Measurements from ENCODE around the gene PSG6. TPM values are rescaled to one million over a fixed set of nuclear protein-coding genes. Genes with fewer than 3 reads are reported as not detected.
"Not testable (repeated sequence)": the region's sequence is repeated elsewhere in the genome, so short reads cannot be mapped to it uniquely, and the experiment has no call there.

The PSG6 gene
- total RNA-seq, 2 experiments from 2014 or later, result 0.06 TPM; not detected in 1

DNA sequence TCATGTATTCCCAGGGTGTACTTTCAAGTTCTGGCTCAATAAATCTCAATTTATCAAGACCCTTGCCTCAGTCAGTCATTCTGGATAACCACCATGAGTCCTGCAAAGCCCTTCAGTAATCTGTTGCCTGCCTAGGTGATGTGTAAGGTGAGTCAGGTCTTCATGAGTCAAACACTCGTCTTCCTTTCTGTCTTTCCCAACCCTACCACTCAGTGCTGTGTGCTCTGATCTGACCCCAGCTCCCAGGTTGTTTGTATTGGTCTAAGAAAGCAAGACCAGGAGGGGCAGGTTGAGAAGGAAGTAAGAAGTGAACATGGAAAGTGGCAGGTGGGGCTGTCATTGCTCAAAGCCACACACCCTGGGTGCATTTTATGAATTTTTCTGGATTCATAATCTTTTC, 20.0 kb downstream of the PSG6 start:
- H4K20me1 ChIP-seq (ENCODE audit: insufficient read depth, low read length); BruUV-seq (replicated peaks); H3K36me3 ChIP-seq (ENCODE audit: insufficient read depth, low read length); intact Hi-C loops (cut with micrococcal nuclease; ENCODE audit: unreplicated experiment); H3K4me2 ChIP-seq (ENCODE audit: low read length); POLR2A ChIA-PET; DNase-seq (ENCODE audit: low spot score); H3K4me3 ChIP-seq (ENCODE audit: low read depth, low read length, poor library complexity, severe bottlenecking); H2AFZ ChIP-seq (ENCODE audit: low read length); H3K9me3 ChIP-seq (ENCODE audit: low read length); H3K79me2 ChIP-seq (ENCODE audit: insufficient read depth, low read depth, low read length); H3K4me1 ChIP-seq (ENCODE audit: insufficient read depth, low read length, poor library complexity, severe bottlenecking); CTCF ChIA-PET (ENCODE audit: unreplicated experiment); H3K9me2 ChIP-seq (ENCODE audit: insufficient read depth, low read length); H3K27ac ChIP-seq (ENCODE audit: low read depth, low read length, poor library complexity, severe bottlenecking): not testable (repeated sequence)

DNA sequence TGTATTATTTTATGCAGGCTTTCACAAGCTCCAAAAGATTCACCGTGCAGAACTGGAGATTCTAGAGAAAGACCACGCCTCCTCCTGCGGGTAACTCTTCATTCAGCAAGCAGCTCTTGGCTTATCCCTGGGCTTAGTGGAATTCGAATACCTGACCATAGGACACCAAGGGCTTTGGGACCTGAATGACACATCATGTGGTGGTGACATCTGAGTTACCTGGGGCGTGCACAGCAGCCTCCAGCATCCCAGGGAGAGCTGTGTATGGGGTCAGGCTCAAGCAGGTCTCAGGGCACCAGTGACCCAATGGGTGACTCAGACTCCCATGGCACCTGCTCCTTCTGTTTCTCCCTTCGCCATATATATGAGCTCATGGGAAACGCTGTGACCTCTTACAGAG, 27.2 kb downstream of the PSG6 start:
- H3K79me2 ChIP-seq (ENCODE audit: insufficient read depth, low read depth, low read length); H3K27ac ChIP-seq (ENCODE audit: low read depth, low read length, poor library complexity, severe bottlenecking); H3K9me2 ChIP-seq (ENCODE audit: insufficient read depth, low read length); H3K36me3 ChIP-seq (ENCODE audit: insufficient read depth, low read length); H3K9me3 ChIP-seq (ENCODE audit: low read length); H3K4me2 ChIP-seq (ENCODE audit: low read length); H3K4me3 ChIP-seq (ENCODE audit: low read depth, low read length, poor library complexity, severe bottlenecking); H3K4me1 ChIP-seq (ENCODE audit: insufficient read depth, low read length, poor library complexity, severe bottlenecking); CTCF ChIA-PET (ENCODE audit: unreplicated experiment); H4K20me1 ChIP-seq (ENCODE audit: insufficient read depth, low read length); DNase-seq (ENCODE audit: low spot score); intact Hi-C loops (cut with micrococcal nuclease; ENCODE audit: unreplicated experiment); POLR2A ChIA-PET; BruUV-seq (replicated peaks); H2AFZ ChIP-seq (ENCODE audit: low read length): not testable (repeated sequence)

DNA sequence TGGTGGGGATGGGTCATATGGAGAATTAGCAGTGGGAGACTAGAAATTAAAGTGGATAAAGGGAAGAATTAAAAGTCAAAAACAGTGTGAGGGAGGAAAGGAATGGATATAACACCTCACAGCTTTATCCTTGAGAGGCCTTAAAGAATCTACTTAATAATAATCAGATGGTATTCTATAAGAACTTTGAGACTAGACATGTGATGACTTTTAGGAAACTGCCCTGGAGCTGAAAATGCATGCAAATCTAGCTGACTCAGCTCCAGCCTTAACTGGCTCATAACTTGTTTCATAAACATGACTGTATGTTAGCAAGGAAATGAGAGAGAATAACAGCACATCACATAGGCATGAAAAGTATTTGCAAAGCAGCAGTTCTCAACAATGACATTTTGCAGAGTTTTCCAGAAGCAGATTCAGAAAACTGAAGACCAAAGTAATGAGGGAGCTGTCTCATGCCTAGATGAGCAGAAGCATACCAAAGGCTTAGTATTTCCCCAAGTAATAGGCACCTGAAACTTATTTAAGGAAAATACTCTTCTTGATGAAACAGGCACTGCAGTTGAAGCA, 29.7 kb downstream of the PSG6 start:
- H3K4me3 ChIP-seq (ENCODE audit: low read depth, low read length, poor library complexity, severe bottlenecking); POLR2A ChIA-PET; BruUV-seq (replicated peaks); CTCF ChIA-PET (ENCODE audit: unreplicated experiment); H3K9me3 ChIP-seq (ENCODE audit: low read length); H4K20me1 ChIP-seq (ENCODE audit: insufficient read depth, low read length); intact Hi-C loops (cut with micrococcal nuclease; ENCODE audit: unreplicated experiment); H3K4me1 ChIP-seq (ENCODE audit: insufficient read depth, low read length, poor library complexity, severe bottlenecking); H2AFZ ChIP-seq (ENCODE audit: low read length); H3K4me2 ChIP-seq (ENCODE audit: low read length); DNase-seq (ENCODE audit: low spot score); H3K79me2 ChIP-seq (ENCODE audit: insufficient read depth, low read depth, low read length); H3K9me2 ChIP-seq (ENCODE audit: insufficient read depth, low read length); H3K27ac ChIP-seq (ENCODE audit: low read depth, low read length, poor library complexity, severe bottlenecking); H3K36me3 ChIP-seq (ENCODE audit: insufficient read depth, low read length): not testable (repeated sequence)

- DNase-seq (ENCODE audit: low spot score); H2AFZ ChIP-seq (ENCODE audit: low read length); POLR2A ChIA-PET; BruUV-seq (replicated peaks); intact Hi-C loops (cut with micrococcal nuclease; ENCODE audit: unreplicated experiment); H3K9me2 ChIP-seq (ENCODE audit: insufficient read depth, low read length); H3K4me1 ChIP-seq (ENCODE audit: insufficient read depth, low read length, poor library complexity, severe bottlenecking); H4K20me1 ChIP-seq (ENCODE audit: insufficient read depth, low read length); H3K4me2 ChIP-seq (ENCODE audit: low read length); H3K9me3 ChIP-seq (ENCODE audit: low read length); H3K27ac ChIP-seq (ENCODE audit: low read depth, low read length, poor library complexity, severe bottlenecking); H3K36me3 ChIP-seq (ENCODE audit: insufficient read depth, low read length); H3K79me2 ChIP-seq (ENCODE audit: insufficient read depth, low read depth, low read length); CTCF ChIA-PET (ENCODE audit: unreplicated experiment); H3K4me3 ChIP-seq (ENCODE audit: low read depth, low read length, poor library complexity, severe bottlenecking): not testable (repeated sequence)
These were observed 35.0 kb downstream of the PSG6 start for GRCh38 chr19:42882730-42883129.

DNA sequence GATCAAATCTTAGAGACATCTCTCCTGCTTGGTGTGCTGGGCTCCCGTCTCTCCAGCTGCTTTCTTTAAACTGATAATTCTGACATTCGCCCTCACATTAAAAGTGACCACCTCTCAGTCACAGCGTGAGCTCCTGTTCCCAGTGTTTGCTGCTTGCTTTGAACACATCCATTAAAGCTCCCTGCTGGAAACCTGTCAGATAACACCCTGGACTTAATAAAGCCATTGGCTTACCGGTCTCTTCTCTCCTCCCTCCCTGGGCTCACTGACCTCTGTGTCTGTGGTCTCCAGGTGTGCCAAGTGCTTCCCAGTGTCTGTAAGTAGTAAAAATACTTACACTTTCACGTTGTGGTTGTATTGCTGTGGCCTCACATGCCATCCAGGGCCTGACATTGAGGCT, 35.7 kb downstream of the PSG6 start:
- H3K9me3 ChIP-seq (ENCODE audit: low read length); H4K20me1 ChIP-seq (ENCODE audit: insufficient read depth, low read length); POLR2A ChIA-PET; BruUV-seq (replicated peaks); H3K27ac ChIP-seq (ENCODE audit: low read depth, low read length, poor library complexity, severe bottlenecking); H3K4me3 ChIP-seq (ENCODE audit: low read depth, low read length, poor library complexity, severe bottlenecking); H3K4me1 ChIP-seq (ENCODE audit: insufficient read depth, low read length, poor library complexity, severe bottlenecking); intact Hi-C loops (cut with micrococcal nuclease; ENCODE audit: unreplicated experiment); H3K79me2 ChIP-seq (ENCODE audit: insufficient read depth, low read depth, low read length); H3K36me3 ChIP-seq (ENCODE audit: insufficient read depth, low read length); CTCF ChIA-PET (ENCODE audit: unreplicated experiment); H2AFZ ChIP-seq (ENCODE audit: low read length); H3K9me2 ChIP-seq (ENCODE audit: insufficient read depth, low read length); DNase-seq (ENCODE audit: low spot score); H3K4me2 ChIP-seq (ENCODE audit: low read length): not testable (repeated sequence)
